Effector CD4-positive, alpha-beta T cell (primary cell): ENCODE data around the gene NDC1.
"Not testable (repeated sequence)": the region's sequence is repeated elsewhere in the genome, so short reads cannot be mapped to it uniquely, and the experiment has no call there.

Experiments used
- DNase-seq: peaks from one replicate; pipeline ENCODE4 v3.0.0-alpha.2; 2020

The NDC1 gene

GRCh38 chr1:53763461-53763860, 74.6 kb downstream of the NDC1 start:
- DNase-seq, result no peak

GRCh38 chr1:53760497-53760896, 77.6 kb downstream of the NDC1 start:
- DNase-seq, result not testable (repeated sequence)

DNA sequence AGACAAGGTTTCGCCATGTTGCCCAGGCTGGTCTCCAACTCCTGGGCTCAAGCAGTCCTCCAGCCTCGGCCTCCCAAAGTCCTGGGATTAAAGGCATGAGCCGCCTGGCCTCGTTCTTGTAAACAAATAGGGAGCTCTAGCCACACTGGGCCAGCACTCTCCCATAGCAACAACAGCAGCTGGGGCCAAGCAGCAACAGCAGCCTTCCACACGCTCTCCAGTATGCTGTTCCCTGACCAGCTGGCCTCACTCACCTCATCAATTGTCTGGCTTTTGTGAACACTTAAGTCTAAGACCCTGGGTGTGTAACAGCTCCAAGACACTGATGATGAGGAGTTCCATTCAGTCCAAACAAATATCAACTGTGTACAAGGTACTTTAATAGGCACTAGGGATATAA, 82.2 kb downstream of the NDC1 start:
- DNase-seq, result no peak

GRCh38 chr1:53754484-53755312, 83.4 kb downstream of the NDC1 start:
- DNase-seq, result no peak

DNA sequence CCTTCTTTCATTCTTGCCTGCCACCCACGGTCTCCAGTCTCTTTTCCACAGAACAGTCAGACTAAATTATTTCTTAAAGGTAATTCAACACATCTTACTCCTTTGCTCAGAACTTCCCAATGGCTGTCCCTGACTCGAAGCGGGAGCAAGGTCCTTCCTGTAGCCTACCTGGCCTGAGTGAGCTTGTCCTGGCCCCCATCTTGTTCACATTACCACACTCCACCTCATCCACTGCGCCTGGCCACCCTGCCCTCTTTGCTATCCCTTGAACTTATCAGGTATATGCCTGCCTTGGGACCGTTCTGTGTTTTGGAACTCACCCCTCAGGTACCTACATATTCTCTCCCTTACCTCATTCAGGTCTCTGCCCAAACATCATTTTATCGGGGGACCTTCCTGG, 85.8 kb downstream of the NDC1 start:
- no peak for DNase-seq

DNA sequence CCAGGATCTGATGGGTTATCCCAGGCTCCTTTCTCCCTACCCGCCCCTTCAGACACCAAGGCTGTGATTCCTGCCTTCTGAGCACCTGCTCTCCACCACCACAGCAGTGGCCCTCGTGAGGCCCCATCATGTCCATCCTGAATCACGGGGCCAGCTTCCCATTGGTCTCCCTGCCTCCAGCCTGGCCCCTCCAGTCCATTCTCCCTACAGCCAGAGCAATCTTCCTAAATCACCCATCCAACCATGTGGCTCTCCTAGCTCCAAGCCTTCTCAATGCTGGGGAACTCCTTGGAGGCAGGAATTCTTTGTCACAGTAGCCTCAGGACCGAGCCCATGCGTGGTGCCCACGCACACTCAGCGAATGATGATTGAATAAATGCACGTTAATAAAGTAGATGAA, 90.3 kb downstream of the NDC1 start:
- DNase-seq, result no peak

- DNase-seq, result no peak
These were observed 97.4 kb downstream of the NDC1 start for GRCh38 chr1:53740621-53741105.

- DNase-seq, result no peak
These were observed 98.9 kb downstream of the NDC1 start, which contains the start of gene GLIS1 for GRCh38 chr1:53739109-53739681. GLIS1 (minus strand) TSS chr1:53739164; CDS start chr1:53738064, 1,100 bp downstream.

DNA sequence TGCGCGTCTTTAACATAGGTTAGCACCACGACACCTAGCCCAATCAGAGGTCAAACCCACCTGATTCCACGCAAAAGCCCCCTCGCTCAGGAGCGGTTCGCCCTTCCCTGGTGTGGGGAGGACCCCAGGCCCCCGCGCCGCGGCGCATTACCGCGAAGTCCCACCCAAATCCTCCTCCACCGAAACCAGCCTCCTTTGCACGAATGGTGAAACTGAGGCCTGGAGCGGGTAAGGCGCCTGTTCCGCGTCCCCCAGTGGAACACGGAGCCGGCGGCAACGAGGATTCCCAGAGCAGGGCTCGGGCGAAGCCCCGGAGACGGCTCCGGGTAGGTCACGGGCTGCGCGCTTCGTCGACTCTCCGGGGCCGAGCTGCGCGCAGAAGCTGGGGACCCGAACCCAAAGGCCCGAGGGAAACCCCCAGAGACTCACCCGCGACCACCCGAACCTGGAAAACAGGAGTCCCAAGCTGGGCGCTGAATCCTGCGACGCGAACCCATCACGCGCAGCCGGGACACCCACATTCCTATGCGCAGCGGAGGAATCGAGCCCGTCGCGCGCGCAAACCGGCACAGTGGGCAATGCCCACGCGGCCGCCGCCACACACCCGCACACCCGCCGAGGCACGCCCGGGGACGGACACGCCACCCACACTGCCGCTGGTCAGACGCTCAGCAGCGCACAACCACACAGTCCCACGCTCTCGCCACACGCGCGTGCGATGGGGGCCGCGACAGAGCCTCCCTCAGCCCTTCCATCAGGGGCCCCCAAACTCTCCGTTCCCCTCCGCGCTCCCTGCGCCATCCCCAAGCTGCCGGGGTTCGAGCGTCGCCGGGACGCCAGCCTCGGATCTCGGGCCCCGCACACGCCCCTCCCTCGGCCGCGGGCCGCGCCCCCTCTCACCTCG, 99.6 kb downstream of the NDC1 start:
- DNase-seq, result no peak

GRCh38 chr1:53737648-53738204, 100.4 kb downstream of the NDC1 start:
- no peak for DNase-seq

DNA sequence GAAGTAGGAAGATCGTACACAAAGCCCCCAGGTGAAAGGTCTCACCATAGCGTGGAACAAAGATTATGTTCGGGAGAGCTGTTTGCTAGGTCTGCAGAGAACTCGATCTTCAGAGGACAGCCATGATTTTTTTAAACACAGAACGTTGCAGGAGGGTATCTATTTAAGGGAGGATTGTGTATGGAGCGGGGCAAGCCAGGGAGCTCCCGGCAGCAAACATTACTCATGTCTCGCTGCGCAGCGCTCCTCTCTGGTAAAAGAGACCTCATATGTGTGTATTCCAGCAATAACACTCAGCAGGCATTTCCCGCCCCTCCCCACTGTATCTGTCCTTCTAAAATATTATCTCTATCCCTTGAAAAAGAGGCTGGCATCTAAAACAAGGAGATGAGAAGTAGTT, 101.8 kb downstream of the NDC1 start:
- no peak for DNase-seq

DNA sequence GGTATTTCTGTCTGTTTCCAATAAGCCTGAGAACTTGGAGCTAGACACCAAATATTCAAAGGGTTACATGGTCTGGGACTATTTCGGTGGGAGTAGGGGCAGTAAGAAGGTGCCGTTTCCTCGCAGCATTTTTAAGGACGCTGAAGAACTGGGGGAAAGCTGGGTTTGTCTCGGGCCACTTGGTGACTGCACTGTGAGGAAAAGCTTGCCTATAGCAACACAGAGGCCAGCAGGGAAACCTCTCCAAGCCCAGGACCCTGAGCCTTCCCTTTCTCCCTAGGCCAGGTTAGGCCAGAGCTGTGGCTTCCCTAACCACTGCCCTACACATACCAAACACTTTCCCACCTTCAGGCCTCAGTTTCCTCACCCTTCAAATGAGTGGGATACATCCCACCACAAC, 102.4 kb downstream of the NDC1 start:
- DNase-seq, result no peak

GRCh38 chr1:53735261-53735660, 102.8 kb downstream of the NDC1 start:
- no peak for DNase-seq

DNA sequence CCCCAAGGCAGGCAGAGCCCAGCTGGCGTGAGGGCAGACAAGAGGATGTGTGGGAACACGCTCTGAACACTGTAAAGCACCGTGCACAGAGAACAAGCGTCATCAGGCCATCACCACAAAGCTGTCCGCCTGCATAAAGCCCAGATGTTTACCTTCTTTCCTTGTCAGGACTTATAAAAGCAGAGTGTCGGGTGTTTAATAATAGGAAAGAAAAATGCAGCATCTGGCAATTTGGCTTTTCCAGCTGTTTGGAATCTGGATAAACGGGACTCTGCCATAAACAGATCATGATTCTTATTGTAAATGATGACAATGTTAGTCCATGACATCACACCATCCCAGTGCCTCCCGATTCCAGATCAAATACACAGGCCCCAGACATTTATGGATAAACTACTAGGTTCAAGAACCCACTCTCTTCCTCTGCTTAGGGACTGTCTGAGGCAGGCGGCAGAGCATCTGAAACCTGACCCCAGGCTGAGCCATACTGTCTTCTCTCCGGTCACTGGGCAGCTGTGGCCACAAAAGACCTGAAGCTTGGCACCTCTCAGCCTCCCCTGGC, 103.4 kb downstream of the NDC1 start:
- DNase-seq, result no peak

DNA sequence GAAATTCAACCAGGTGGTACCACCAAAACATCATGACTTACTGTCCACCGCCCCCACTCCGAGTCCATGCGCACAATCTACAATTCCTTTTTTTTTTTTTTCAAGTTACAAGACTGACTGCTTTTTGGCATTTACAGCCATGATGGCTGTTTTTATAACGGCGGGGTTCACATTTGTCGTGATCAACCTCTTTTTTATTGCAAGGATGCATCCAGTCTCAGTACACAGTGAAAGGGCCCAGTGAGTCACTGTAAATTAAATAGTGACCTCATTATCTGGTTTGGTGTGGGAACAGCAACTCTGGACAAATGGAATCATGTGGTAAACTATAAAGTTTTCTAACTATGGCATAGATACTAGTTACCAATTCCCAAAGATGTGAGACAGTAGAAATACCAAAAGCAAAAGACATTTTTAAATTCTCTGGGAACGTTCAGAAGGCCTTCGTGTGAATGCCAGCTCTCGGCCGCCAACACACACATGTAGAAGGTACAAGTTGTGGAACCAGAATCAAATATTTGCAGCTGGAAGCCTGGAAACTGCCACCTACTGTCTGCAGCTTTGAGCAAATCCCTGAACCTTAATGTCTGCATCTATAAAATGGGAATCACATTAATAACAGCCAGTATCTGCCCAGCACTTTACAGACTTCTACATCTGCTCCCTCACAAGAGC, 104.0 kb downstream of the NDC1 start:
- DNase-seq, result no peak

GRCh38 chr1:53733447-53733931, 104.6 kb downstream of the NDC1 start:
- DNase-seq, result no peak

GRCh38 chr1:53732912-53733317, 105.2 kb downstream of the NDC1 start:
- DNase-seq, result no peak

- DNase-seq, result no peak
These were observed 105.7 kb downstream of the NDC1 start for GRCh38 chr1:53732409-53732808.

- DNase-seq, result no peak
These were observed 106.3 kb downstream of the NDC1 start for GRCh38 chr1:53731779-53732305.

- no peak for DNase-seq
These were observed 107.0 kb downstream of the NDC1 start for GRCh38 chr1:53731043-53731600.

DNA sequence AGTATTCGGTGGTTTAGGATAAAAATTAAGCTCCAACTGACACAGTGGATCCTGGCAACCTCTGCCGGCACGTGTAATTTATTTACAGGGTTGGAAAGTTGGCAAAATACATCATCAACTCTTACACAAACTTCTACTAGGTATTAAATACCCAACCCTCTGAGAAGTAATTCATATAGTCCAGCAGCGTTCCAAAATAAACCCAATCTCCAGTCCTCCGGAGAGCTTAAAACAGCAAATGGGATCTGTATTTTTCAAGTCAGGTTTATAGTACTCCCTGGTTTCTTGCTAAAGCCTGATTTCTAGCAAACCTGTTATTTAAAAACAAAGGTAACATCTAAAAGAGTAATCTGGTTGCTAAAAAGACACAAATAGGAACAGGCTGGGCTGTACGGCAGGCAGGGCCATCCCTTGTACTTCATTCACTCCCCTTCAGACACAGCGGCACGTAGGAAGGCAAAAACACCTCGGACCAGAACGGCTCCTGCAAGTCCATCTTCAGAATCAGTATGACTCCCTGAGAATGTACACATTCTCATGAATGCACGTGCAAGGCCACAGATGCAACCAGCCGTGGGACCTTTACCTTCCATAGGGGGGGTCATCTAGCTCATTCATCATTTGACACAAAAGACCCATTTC, 107.8 kb downstream of the NDC1 start:
- no peak for DNase-seq
